NOMO-1 treated with DMSO at 0.1 percent for 48 hours (cell line): ENCODE results near the gene NSUN5.
"Not testable (repeated sequence)": the region's sequence is repeated elsewhere in the genome, so short reads cannot be mapped to it uniquely, and the experiment has no call there.

Source experiments
- DNase-seq: peaks from one replicate; lab custom pipeline; 2025; ENCODE audit not compliant: unreplicated experiment; lab: John Stamatoyannopoulos, UW

NSUN5 gene

GRCh38 chr7:73308665-73309214 is at the start of gene NSUN5:
Gene NSUN5 (minus strand): TSS chr7:73308826. CDS start chr7:73308790, 36 bp downstream.
- peak; percentile 100 for DNase-seq

GRCh38 chr7:73356159-73356558 is 47.5 kb upstream of the NSUN5 start:
- no peak for DNase-seq

- no peak for DNase-seq
These were observed 46.2 kb upstream of the NSUN5 start for GRCh38 chr7:73354821-73355220.

DNA sequence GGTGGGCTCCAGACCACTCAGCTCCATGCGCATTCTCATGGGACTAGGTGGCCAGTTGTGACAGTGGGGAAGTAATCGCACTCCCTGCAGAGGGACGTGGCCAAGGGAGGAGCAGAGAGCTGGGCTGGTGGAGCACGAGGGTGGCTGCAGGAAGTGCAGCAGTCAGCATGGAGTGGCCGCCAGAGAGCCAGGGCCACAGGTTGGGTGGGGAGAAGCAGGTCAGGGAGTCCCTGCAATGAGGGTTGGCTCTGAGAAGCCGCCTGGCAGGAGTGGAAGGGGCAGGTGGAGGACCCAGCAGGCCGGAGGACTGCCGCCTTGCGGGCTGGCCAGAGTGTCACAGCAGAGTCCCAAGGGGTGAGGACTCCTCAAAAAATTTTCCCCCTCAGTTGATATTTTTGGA is 45.6 kb upstream of the NSUN5 start:
- DNase-seq: no peak

DNA sequence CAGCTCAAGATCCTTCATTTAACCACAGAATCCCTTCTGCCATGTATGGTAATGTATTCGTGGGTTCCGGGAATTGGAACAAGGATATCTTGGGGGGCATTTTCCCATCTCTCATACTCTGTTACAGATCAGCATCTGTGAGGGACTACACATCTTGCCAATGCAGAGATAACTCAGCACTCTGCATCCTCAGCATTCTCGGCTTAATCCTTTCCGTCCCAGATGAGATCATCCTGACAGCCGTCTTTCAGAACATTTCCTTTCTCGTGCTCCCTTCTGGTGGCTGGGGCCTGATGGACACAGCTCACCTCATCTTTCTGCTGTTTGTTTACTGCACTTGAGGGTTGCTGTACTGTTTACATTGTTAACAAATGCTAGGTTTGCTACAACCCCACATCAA is 44.6 kb upstream of the NSUN5 start:
- no peak for DNase-seq

DNA sequence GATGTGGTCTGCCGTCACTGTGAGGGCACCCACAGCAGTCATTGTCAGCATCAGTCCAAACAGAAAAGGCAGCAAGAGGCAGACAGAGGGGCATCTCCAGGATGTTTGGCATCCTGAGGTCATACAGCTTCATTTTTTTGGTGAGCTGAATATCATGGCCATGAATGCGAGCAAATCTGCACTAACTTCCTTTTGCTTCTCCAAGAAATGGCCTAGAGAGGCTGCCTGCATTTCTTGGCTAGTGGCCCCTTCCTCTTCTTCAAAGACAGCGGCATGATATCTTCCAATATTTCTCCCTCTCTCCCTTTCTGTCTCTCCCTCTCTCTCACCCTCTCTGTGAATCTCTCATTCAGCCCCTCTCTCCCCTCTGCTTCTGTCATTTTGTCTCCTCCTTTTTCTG is 44.2 kb upstream of the NSUN5 start:
- no peak for DNase-seq

DNA sequence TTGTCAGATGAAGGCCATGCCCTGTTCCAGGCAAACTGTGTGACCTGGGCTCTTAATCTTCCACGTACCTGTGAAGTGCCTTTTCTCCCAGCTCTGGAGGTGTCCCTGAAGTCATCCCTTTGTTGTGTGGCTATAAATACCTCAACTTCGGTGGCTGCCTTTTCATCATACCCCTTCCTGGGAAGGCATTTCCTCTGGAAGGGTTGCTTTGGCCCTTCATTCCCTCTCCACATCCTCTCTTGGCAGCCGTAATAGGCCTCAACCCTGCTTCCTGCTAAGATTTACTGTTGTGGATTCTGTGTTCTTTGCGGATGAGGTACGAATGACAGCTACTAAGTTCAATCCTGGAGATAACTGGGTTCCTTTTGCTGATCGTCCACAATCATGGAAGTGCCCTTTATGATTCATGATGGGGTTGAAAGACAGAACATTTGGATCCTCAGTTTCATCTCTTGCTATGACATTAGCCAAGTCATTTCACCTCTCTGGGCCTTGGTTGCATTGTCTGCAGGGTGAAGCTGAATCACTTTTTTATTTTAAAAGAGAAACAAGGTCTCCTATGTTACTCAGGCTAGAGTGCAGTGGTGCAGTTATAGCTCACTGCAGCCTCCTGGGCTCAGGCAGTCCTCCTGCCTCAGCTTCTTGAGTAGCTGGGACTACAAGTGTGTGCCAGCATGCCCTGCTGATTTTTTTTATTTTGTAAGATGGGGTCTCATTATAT is 43.0 kb upstream of the NSUN5 start:
- no peak for DNase-seq

- DNase-seq: no peak
These were observed 41.9 kb upstream of the NSUN5 start for GRCh38 chr7:73350306-73351068.

DNA sequence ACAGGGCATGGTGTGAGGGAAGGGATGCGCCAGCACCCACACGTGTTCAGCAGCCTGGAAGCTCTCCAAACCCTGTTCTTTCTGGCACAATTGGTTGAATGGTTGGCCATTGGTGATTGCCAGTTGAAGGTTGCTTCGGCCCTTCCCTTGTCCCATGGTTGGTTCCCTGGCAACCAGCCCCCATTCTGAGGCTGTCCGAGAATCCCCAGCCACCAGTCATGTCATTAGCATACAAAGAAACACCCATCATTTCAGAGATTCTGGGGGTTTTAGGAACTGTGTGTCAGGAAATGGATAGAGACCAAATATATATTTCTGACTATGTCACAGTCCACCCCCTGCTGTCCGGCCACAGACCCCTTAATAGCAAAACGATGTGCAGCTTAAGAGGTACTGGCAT is 41.1 kb upstream of the NSUN5 start:
- no peak for DNase-seq

DNA sequence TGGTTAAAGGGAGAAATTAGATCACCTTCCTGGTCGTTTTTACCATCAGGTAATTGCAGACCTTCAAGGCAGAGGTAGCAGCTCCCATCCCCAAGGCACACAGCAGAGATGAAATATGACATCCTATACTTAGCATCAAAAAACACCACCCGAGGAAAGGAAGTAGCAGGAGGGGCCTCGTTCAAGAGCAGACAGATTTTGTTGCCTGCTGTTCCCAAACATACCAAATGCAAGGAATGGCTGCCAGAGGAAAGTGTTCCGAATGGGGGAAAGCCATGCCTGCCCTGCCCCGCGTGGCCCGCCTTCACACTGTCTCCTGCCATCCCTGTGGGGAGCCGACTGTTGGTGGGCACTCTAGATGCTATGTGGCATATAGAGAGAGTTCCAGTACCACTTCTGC is 37.3 kb upstream of the NSUN5 start:
- DNase-seq: no peak

GRCh38 chr7:73345538-73345937 is 36.9 kb upstream of the NSUN5 start:
- no peak for DNase-seq

DNA sequence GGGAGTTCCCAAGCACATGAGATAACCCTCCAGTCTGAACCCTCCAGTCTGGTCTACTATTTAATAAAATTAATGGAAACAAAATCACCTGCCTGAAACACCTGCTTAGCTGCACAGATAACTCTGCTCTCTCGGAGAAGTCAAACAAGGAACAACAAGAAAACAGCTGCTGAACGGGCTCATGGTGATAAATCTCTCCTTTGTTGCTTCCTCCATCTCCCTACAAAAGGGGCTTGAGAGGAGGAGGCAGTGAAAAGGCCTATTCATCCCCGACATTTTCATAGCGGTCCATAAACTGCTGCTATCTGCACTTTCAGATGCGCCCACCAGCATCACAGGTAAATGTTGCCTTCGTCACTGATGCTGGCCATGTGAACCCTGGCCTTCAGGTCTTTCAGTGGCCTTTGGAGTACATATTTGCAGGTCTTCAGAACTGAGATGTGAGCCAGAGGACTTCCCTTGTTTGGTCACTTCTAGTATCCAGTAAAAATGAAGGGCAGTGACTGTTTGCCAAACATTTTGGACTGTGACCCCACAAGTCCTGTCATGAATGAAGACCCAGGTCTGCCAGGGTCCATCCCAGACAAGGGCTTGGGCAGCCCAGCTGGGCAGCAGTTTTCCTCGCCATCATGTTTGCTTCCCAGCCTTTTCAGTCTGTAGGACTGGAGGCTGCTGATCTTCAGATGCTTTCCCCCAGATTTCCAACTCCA is 35.2 kb upstream of the NSUN5 start:
- no peak for DNase-seq

DNA sequence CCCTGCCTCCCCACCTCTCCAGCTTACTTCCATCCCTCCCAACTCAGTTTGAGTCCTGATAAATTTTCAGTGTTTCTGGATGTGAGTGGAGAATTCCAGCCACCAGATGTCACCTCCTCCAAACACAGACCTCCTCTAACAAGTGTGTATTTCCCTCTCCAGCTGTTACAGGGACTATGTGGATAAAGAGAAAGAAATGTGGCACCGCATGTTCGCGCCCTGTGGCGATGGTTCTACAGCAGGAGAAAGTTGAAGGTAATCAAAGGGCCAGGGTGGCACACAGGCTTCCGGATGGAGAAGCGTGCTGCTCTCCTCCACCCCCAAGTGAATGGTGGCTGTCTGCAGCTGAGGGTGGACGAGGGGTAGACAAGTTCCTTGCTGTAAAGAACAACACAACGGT is 34.0 kb upstream of the NSUN5 start:
- DNase-seq: no peak

- peak; percentile 98 for DNase-seq
These were observed 33.3 kb upstream of the NSUN5 start for GRCh38 chr7:73341877-73342276.

GRCh38 chr7:73340514-73340913 is 31.9 kb upstream of the NSUN5 start:
- DNase-seq: no peak

GRCh38 chr7:73338321-73338720 is 29.7 kb upstream of the NSUN5 start:
- no peak for DNase-seq

DNA sequence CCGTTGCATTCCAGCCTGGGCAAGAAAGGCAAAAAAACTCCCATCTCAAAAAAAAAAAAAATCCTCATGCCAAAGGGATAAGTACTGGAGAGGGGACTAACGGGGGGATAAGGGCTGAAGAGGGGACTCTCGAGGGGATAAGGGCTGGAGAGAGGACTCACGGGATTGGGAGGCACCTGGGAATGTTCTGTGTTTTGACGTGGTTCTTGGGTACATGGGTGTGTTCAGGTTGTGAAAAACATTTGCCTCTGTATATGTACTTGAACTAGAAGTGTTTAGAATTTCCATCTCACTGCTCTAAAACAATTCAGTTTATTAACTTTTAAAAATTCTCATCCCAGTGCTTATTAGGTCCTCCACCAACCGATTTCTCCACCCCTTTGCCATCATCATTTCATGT is 23.8 kb upstream of the NSUN5 start:
- no peak for DNase-seq

DNA sequence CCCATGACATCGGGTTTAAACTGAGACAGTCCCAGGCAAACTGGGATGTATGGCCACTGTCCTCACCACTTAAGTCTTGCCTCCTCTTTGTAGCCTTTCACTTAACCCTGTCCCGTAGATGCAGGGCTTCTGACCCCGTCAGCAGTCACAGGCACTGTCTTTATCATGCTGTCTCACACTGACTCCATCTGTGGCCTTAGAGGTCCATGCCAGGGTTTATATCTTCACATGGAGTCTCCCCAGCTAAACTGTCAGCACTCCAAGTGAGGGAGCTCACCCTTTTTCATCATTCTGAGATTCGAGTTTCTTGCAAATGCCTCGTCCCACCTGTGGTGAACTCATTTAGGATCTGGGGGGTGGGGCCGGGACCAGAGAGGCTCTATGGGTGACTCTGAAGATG is 22.1 kb upstream of the NSUN5 start:
- no peak for DNase-seq

DNA sequence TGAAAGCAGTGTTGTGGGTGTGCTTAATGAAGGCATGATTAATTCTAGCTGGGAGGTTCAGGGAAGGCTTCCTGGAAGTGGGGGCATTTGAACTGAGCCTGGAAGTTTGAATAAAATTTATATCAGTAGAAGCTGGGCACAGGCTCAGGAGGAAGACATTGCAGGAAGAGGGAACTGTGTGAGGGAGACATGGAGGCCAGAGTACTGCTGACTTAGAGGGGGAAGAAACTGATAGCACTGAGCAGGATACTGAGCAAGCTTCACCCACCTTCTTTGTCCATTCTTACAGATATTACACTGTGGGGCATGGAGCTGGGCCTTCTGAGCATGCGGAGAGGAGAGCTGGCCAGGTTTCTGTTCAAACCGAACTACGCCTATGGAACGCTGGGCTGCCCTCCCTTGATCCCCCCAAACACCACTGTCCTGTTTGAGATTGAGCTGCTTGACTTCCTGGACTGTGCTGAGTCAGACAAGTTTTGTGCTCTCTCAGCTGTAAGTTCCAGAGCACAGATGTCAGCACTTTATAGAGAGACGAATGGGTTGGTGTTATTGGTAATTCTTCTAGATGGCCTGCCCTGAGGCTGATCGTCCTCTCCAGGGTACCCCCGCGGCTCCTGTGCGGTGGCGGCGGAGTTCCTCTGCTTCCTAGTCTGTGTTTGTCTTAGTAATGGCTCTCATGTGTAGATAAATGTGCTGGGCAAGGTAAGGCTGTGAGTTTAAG is 21.4 kb upstream of the NSUN5 start:
- DNase-seq: no peak

GRCh38 chr7:73328696-73329095 is 20.1 kb upstream of the NSUN5 start:
- no peak for DNase-seq

DNA sequence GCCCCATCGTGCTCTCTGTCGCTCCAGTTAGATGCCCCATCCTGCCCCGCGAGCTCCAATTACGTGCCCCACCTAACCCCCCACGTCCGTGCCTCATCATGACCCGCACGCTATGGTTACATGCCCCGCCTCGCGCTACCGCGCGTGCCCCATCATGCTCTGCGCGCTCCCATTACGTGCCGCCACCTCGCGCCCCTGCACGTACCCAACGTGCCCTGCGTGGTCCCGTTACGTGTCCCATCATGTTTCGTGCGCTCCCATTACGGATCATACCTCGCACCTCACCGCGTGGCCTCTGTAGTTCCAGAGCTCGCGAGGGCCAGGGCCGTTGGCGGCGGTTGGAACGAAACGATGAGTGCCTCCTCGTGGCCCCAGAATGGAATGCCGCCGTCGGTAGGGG is 19.3 kb upstream of the NSUN5 start, which contains the start of the genes FKBP6 and TRIM50:
Gene FKBP6 (plus strand): TSS at position 240 of the 400 bp plus-strand sequence. CDS start 268 bp downstream, outside the sequence.
Gene TRIM50 (minus strand): TSS at position 161 of the 400 bp plus-strand sequence. CDS start 3,295 bp downstream, outside the sequence.
- not testable (repeated sequence) for DNase-seq
